K562 (cell line): ENCODE data around the gene ANKS1A. TPM values are rescaled to one million over a fixed set of nuclear protein-coding genes. Genes with fewer than 3 reads are reported as not detected.
A peak's percentile ranks its signal among the peaks of the same experiment; 100 is the strongest.

Experiments
- ATAC-seq: fragments of 200-7000 bp; cut with Tn5 transposase; 3 replicates; pipeline ENCODE4 v1.9.1; 2020; ENCODE audit warnings: moderate library complexity
- BruUV-seq: library from RNA; stranded (reverse); fragments of 400-500 nt; replicated peaks from 2 replicates; lab custom pipeline; 2021; lab: Mats Ljungman, UMichigan
- CTCF ChIA-PET: fragments of 300-600 bp; formaldehyde crosslinking; extraction: SDS; loops from one replicate; lab custom pipeline; 2021; ENCODE audit warnings: low intra/inter-chr PET ratio; lab: Yijun Ruan, JAX
- POLR2A ChIA-PET: fragments of 300-600, 350-650 bp; sonication (Branson Sonifier 250); formaldehyde crosslinking; extraction: SDS; loops from one replicate; lab custom pipeline; 2021; ENCODE audit warnings: antibody characterized with exemption, inconsistent platforms; lab: Yijun Ruan, JAX
- DNase-seq, 4 experiments: peaks; one replicate each; pipeline versions ENCODE4 v3.0.0 to v3.0.0-alpha.2; 2011 to 2018; ENCODE audit warnings: low spot score in 3 of 4, mixed read lengths in 3 of 4; ENCODE audit errors: extremely low read depth in 1 of 4
- FAIRE-seq: peaks from 2 replicates; lab custom pipeline; 2011; peaks lifted over from hg19 to GRCh38; lab: Jason Lieb, UNC
- H2AFZ ChIP-seq: 2 replicates; pipeline ENCODE4 v1.6.0; 2011; ENCODE audit warnings: low read depth, low read length, control low read depth, inconsistent platforms
- H3K27ac ChIP-seq: fragments of 200-600 bp; 3 replicates; pipeline ENCODE4 v1.8.0; 2011; ENCODE audit warnings: low read depth, mild to moderate bottlenecking, control low read depth, inconsistent platforms, low read length, moderate library complexity, mixed read lengths; ENCODE audit errors: extremely low read depth
- H3K27me3 ChIP-seq, 2 experiments: fragments of 300-600 bp in 1 of 2; 2 replicates in 1 of 2; 3 replicates in 1 of 2; pipeline versions ENCODE4 v1.6.0 to v1.8.0; 2011; ENCODE audit warnings: inconsistent platforms in 2 of 2, low read length in 2 of 2, mild to moderate bottlenecking in 1 of 2, mixed read lengths in 1 of 2, moderate library complexity in 1 of 2; ENCODE audit not compliant: control insufficient read depth in 2 of 2, insufficient read depth in 2 of 2
- H3K36me3 ChIP-seq: fragments of 300-600 bp; 3 replicates; pipeline ENCODE4 v1.8.0; 2011; ENCODE audit warnings: mild to moderate bottlenecking, low read length, inconsistent platforms; ENCODE audit not compliant: control insufficient read depth, insufficient read depth
- H3K4me1 ChIP-seq, 2 experiments: fragments of 200-600 bp in 1 of 2; replicated peaks in 1 of 2; 2 replicates in 1 of 2; 3 replicates in 1 of 2; pipeline versions ENCODE4 v1.5.1 to v1.8.0; 2011; ENCODE audit warnings: inconsistent platforms in 2 of 2, low read length in 2 of 2, mild to moderate bottlenecking in 1 of 2, mixed read lengths in 1 of 2, moderate library complexity in 1 of 2; ENCODE audit not compliant: control insufficient read depth in 2 of 2, insufficient read depth in 2 of 2
- H3K4me2 ChIP-seq: 2 replicates; pipeline ENCODE4 v1.6.1; 2011; ENCODE audit warnings: low read length, control low read depth, inconsistent platforms, mixed read lengths; ENCODE audit not compliant: insufficient read depth
- H3K4me3 ChIP-seq: fragments of 200-600 bp; sonication (generic), shearing (Covaris generic); 2 replicates; pipeline ENCODE4 v1.5.1; 2016; ENCODE audit warnings: control low read depth, inconsistent platforms
- H3K79me2 ChIP-seq: fragments of 200-600 bp; 3 replicates; pipeline ENCODE4 v1.8.0; 2011; ENCODE audit warnings: low read length, inconsistent platforms; ENCODE audit not compliant: control insufficient read depth, insufficient read depth
- H3K9ac ChIP-seq, 2 experiments: 2 replicates each; pipeline versions ENCODE4 v1.6.0 to v1.6.1; 2011; ENCODE audit warnings: low read depth in 2 of 2, low read length in 2 of 2, control low read depth in 1 of 2, inconsistent platforms in 1 of 2, mild to moderate bottlenecking in 1 of 2, mixed read lengths in 1 of 2; ENCODE audit not compliant: insufficient read depth in 1 of 2
- H3K9me1 ChIP-seq: one replicate; pipeline ENCODE4 v1.6.0; 2011; ENCODE audit warnings: inconsistent platforms, mild to moderate bottlenecking, low read length, moderate library complexity; ENCODE audit not compliant: control insufficient read depth, insufficient read depth
- H3K9me3 ChIP-seq: replicated peaks from 2 replicates; pipeline ENCODE4 v1.5.1; 2011; ENCODE audit warnings: low read depth, low read length, inconsistent platforms; ENCODE audit not compliant: control insufficient read depth, insufficient read depth
- H4K20me1 ChIP-seq: replicated peaks from 2 replicates; pipeline ENCODE4 v1.6.1; 2011; ENCODE audit warnings: low read length, inconsistent platforms, mixed read lengths; ENCODE audit not compliant: control insufficient read depth, insufficient read depth
- BRF1 ChIP-seq: IDR thresholded peaks from 3 replicates; pipeline ENCODE4 v1.6.1; 2011; ENCODE audit warnings: borderline replicate concordance, mild to moderate bottlenecking; ENCODE audit not compliant: insufficient read length; ENCODE audit errors: extremely low read depth
- FOXK2 ChIP-seq, 2 experiments: fragments of 450-650 bp; IDR thresholded peaks in 1 of 2; conservative IDR thresholded peaks in 1 of 2; 2 replicates each; pipeline ENCODE4 v1.6.1; 2016; ENCODE audit warnings: low read depth in 2 of 2, mild to moderate bottlenecking in 1 of 2
- MECOM ChIP-seq: fragments of 250-450 bp; sonication (Bioruptor Pico); IDR thresholded peaks from 2 replicates; pipeline ENCODE4 v1.8.0; 2022; ENCODE audit warnings: inconsistent platforms
- RAD21 ChIP-seq, 2 experiments: fragments of 250-450 bp in 1 of 2; fragments of 450-650 bp in 1 of 2; sonication (Bioruptor Pico) in 1 of 2; formaldehyde crosslinking in 1 of 2; IDR thresholded peaks in 1 of 2; conservative IDR thresholded peaks in 1 of 2; 2 replicates each; pipeline versions ENCODE4 v1.4.0 to v1.8.0; 2020 to 2022; ENCODE audit warnings: mild to moderate bottlenecking in 2 of 2, moderate library complexity in 1 of 2
- ZNF316 ChIP-seq: fragments of 450-650 bp; IDR thresholded peaks from 2 replicates; pipeline ENCODE4 v1.6.1; 2016
- ZNF764 ChIP-seq: fragments of 250-450 bp; sonication (Bioruptor Pico); IDR thresholded peaks from 2 replicates; pipeline ENCODE4 v1.4.0; 2020; ENCODE audit warnings: low read depth, mild to moderate bottlenecking, moderate library complexity
- WGBS: fragments of 100-300 bp; shearing (Covaris generic); methylation state at CpG from one replicate; pipeline ENCODE4 v1.1.6; 2016; ENCODE audit warnings: low coverage, mixed read lengths; ENCODE audit not compliant: insufficient coverage; ENCODE audit errors: missing lambda C conversion rate; 5-methylcytosine and 5-hydroxymethylcytosine counted together
- in situ Hi-C: fragments of 300-500 bp; cut with MboI; formaldehyde crosslinking; loops from 4 replicates; pipeline ENCODE4 v1.15.0; 2018; ENCODE audit warnings: inconsistent platforms, mixed read lengths
- intact Hi-C: fragments of 100-400 bp; cut with micrococcal nuclease; formaldehyde crosslinking; loops from 2 replicates; pipeline ENCODE4 v1.14.2; 2022
- polyA plus RNA-seq, 8 experiments: library from polyadenylated mRNA; depleted of rRNA in 4 of 8; stranded (reverse) in 5 of 8; unstranded in 3 of 8; fragments of >200 nt; fragmentation: Nextera tagmentation in 2 of 8; fragmentation: Illumina TruSeq in 1 of 8; extraction: Ambion mirVana in 2 of 8; extraction: Trizol in 1 of 8; gene quantifications; 2 replicates each; pipeline versions ENCODE4 v1.2.1 to v1.2.3, GENCODE V29; 2011 to 2014; ENCODE audit warnings: inconsistent platforms in 1 of 8, missing spikeins in 1 of 8
- total RNA-seq, 7 experiments: library from RNA; depleted of rRNA in 6 of 7; stranded (reverse); fragments of >200 nt in 6 of 7; fragmentation: Illumina TruSeq in 2 of 7; extraction: Trizol in 2 of 7; gene quantifications; 2 replicates each; pipeline versions ENCODE4 v1.2.1 to v1.2.3, GENCODE V29; 2011 to 2021; ENCODE audit warnings: low replicate concordance in 1 of 7
- TF ChIP-seq, protein P1 (sequence below), 2 experiments: fragments of 450-650 bp; IDR thresholded peaks; 2 replicates each; pipeline ENCODE4 v1.6.1; 2016
- TF ChIP-seq, protein P2 (sequence below): sonication (generic); formaldehyde crosslinking; IDR thresholded peaks from 2 replicates; pipeline ENCODE4 v1.8.1; 2023; ENCODE audit warnings: mild to moderate bottlenecking, missing genetic modification reagents
- TF ChIP-seq, protein P3 (sequence below): fragments of 250-450 bp; sonication (Bioruptor Pico); IDR thresholded peaks from 2 replicates; pipeline ENCODE4 v1.4.0; 2020; ENCODE audit warnings: borderline replicate concordance
- TF ChIP-seq, protein P4 (sequence below): fragments of 250-450 bp; sonication (Bioruptor Pico); IDR thresholded peaks from 2 replicates; pipeline ENCODE4 v1.5.0; 2020; ENCODE audit warnings: mild to moderate bottlenecking
- TF ChIP-seq, protein P5 (sequence below): sonication (generic); formaldehyde crosslinking; IDR thresholded peaks from 2 replicates; pipeline ENCODE4 v1.8.0; 2022; ENCODE audit warnings: missing genetic modification reagents, mild to moderate bottlenecking, moderate library complexity, borderline replicate concordance

ANKS1A gene
- total and polyA plus RNA-seq, 9 of the 15 experiments (the other 6 are each of a cell fraction or from before 2014, with no cell fraction given) = 1.1 to 13.8 (median 5.3) TPM

DNA sequence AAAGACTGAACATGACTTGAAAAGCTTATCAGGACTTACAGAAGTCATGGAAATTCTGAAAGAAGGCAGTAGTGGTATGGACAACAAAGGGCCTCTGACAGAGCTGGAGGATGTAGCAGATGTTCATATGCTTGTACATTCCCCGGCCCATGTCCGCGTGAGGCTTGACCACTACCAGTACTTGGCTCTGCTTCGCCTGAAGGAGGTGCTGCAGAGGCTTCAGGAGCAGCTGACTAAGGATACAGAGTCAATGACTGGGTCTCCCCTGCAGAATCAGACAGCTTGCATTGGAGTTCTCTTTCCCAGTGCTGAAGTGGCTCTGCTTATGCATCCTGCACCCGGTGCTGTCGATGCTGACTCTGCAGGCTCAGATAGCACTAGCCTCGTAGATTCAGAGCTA, 30.4 kb upstream of the ANKS1A start:
- no peak overlapping the region for H2AFZ ChIP-seq
- H3K36me3 ChIP-seq = peaks cover 78% of the 10 kb centered on the region
- 82% methylated on average over 7 of the region's 7 CpGs for WGBS
- peaks cover 0 to 18% of the 10 kb centered on the region in 2 experiments; a peak in 2 of 5 replicates for H3K4me1 ChIP-seq
- no peak overlapping the region for H3K4me3 ChIP-seq
- peak in 2 of 4 experiments; percentile 39 to 52 for DNase-seq
- peaks cover 8% of the 10 kb centered on the region for H3K9me1 ChIP-seq
- FAIRE-seq = no peak
- no peaks in the 10 kb centered on the region for H3K27me3 ChIP-seq
- CTCF ChIA-PET = interaction anchor here (1.0 kb wide), 1 partner anchor 12 kb away, joined by 4 read pairs; no protein-coding TSS in a partner anchor
- POLR2A ChIA-PET = interaction anchor here (0.6 to 1.7 kb wide), 3 partner anchors 14 to 57 kb away, joined by 3 to 4 read pairs (median 3); no protein-coding TSS in a partner anchor
- no TSS peak for BruUV-seq
- H3K27ac ChIP-seq = no peak overlapping the region
- H4K20me1 ChIP-seq = peaks cover 17% of the 10 kb centered on the region
- H3K9me3 ChIP-seq = no peaks in the 10 kb centered on the region
- in situ Hi-C loops (no loop called here), intact Hi-C loops (no loop called here)
- H3K9ac ChIP-seq = no peak overlapping the region
- peak; percentile 83 for ATAC-seq
- H3K79me2 ChIP-seq = peaks cover 3% of the 10 kb centered on the region; the same call in 1 of the 3 replicates
- no peak overlapping the region for H3K4me2 ChIP-seq
- TF ChIP-seq, protein P1, sequence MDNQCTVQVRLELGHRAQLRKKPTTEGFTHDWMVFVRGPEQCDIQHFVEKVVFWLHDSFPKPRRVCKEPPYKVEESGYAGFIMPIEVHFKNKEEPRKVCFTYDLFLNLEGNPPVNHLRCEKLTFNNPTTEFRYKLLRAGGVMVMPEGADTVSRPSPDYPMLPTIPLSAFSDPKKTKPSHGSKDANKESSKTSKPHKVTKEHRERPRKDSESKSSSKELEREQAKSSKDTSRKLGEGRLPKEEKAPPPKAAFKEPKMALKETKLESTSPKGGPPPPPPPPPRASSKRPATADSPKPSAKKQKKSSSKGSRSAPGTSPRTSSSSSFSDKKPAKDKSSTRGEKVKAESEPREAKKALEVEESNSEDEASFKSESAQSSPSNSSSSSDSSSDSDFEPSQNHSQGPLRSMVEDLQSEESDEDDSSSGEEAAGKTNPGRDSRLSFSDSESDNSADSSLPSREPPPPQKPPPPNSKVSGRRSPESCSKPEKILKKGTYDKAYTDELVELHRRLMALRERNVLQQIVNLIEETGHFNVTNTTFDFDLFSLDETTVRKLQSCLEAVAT (IDR thresholded peaks at IDR 0.05) = no peak
- TF ChIP-seq, protein P2, sequence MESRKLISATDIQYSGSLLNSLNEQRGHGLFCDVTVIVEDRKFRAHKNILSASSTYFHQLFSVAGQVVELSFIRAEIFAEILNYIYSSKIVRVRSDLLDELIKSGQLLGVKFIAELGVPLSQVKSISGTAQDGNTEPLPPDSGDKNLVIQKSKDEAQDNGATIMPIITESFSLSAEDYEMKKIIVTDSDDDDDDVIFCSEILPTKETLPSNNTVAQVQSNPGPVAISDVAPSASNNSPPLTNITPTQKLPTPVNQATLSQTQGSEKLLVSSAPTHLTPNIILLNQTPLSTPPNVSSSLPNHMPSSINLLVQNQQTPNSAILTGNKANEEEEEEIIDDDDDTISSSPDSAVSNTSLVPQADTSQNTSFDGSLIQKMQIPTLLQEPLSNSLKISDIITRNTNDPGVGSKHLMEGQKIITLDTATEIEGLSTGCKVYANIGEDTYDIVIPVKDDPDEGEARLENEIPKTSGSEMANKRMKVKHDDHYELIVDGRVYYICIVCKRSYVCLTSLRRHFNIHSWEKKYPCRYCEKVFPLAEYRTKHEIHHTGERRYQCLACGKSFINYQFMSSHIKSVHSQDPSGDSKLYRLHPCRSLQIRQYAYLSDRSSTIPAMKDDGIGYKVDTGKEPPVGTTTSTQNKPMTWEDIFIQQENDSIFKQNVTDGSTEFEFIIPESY (CRISPR knock-in tag) = peak; percentile 92
- TF ChIP-seq ZNF316 (no peak), FOXK2 (conservative IDR thresholded peaks at IDR 0.05 in 1 of 2, IDR thresholded peaks at IDR 0.05 in 1 of 2; ENCODE audit: low read depth in 2 of 2) (no peak), BRF1 (no peak), RAD21 (CRISPR knock-in tag; conservative IDR thresholded peaks at IDR 0.05 in 1 of 2, IDR thresholded peaks at IDR 0.05 in 1 of 2) (peak in 1 of 2 experiments; percentile 39; a peak in 2 of 4 replicates), ZNF764 (CRISPR knock-in tag) (peak; percentile 75; the same call in 1 of the 2 replicates), MECOM (CRISPR knock-in tag) (no peak)
- TF ChIP-seq, protein P3, sequence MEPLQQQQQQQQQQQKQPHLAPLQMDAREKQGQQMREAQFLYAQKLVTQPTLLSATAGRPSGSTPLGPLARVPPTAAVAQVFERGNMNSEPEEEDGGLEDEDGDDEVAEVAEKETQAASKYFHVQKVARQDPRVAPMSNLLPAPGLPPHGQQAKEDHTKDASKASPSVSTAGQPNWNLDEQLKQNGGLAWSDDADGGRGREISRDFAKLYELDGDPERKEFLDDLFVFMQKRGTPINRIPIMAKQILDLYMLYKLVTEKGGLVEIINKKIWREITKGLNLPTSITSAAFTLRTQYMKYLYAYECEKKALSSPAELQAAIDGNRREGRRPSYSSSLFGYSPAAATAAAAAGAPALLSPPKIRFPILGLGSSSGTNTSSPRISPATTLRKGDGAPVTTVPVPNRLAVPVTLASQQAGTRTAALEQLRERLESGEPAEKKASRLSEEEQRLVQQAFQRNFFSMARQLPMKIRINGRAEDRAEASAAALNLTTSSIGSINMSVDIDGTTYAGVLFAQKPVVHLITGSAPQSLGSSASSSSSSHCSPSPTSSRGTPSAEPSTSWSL (CRISPR knock-in tag) = no peak
- TF ChIP-seq, protein P4, sequence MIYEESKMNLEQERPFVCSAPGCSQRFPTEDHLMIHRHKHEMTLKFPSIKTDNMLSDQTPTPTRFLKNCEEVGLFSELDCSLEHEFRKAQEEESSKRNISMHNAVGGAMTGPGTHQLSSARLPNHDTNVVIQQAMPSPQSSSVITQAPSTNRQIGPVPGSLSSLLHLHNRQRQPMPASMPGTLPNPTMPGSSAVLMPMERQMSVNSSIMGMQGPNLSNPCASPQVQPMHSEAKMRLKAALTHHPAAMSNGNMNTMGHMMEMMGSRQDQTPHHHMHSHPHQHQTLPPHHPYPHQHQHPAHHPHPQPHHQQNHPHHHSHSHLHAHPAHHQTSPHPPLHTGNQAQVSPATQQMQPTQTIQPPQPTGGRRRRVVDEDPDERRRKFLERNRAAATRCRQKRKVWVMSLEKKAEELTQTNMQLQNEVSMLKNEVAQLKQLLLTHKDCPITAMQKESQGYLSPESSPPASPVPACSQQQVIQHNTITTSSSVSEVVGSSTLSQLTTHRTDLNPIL (CRISPR knock-in tag) = no peak
- TF ChIP-seq, protein P5, sequence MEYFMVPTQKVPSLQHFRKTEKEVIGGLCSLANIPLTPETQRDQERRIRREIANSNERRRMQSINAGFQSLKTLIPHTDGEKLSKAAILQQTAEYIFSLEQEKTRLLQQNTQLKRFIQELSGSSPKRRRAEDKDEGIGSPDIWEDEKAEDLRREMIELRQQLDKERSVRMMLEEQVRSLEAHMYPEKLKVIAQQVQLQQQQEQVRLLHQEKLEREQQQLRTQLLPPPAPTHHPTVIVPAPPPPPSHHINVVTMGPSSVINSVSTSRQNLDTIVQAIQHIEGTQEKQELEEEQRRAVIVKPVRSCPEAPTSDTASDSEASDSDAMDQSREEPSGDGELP (CRISPR knock-in tag) = peak; percentile 82
